NCI-H526 treated with DMSO at 0.1 percent for 48 hours (cell line): ENCODE data around the gene ZMYND12.

Experiments
- DNase-seq: peaks from one replicate; lab custom pipeline; 2025; lab: John Stamatoyannopoulos, UW

ZMYND12 gene

GRCh38 chr1:42392967-42393848 lies 62.6 kb downstream of the ZMYND12 start:
- DNase-seq: no peak

GRCh38 chr1:42392255-42392654 lies 63.6 kb downstream of the ZMYND12 start:
- DNase-seq: no peak

- DNase-seq: no peak
Measured at GRCh38 chr1:42386051-42386450, 69.8 kb downstream of the ZMYND12 start.

GRCh38 chr1:42385283-42385682 lies 70.5 kb downstream of the ZMYND12 start:
- DNase-seq: no peak

GRCh38 chr1:42381280-42381673 lies 74.5 kb downstream of the ZMYND12 start:
- DNase-seq: no peak

GRCh38 chr1:42380586-42381279 lies 75.1 kb downstream of the ZMYND12 start, which contains the start of gene RIMKLA:
TSS of gene RIMKLA (plus strand) at chr1:42380792. CDS start at chr1:42380935, 143 bp downstream.
- DNase-seq: peak; percentile 89
